ENCODE results near the gene CSF3.
"Not testable (repeated sequence)": the region's sequence is repeated elsewhere in the genome, so short reads cannot be mapped to it uniquely, and the experiment has no call there.

- TF ChIP-seq POLR2A, CTCF (IDR thresholded peaks at IDR 0.05): not testable (repeated sequence)
Measured at GRCh38 chr17:40012017-40012647, 3.1 kb upstream of the CSF3 start.

Measured in adrenal gland (tissue), 5 donors.